SU-DHL-6 (cell line): ENCODE measurements around the gene KANK2.

ENCODE experiments used
- EZH2phosphoT487 ChIP-seq: fragments of 200-600 bp; sonication (generic), shearing (Covaris generic); conservative IDR thresholded peaks from 2 replicates; pipeline ENCODE4 v1.6.1; 2018; ENCODE audit warnings: mild to moderate bottlenecking, antibody characterized with exemption, low read length, moderate library complexity, mixed read lengths
- TF ChIP-seq, protein P1 (sequence below): fragments of 200-600 bp; sonication (generic); IDR thresholded peaks from one replicate; pipeline ENCODE4 v1.5.1; 2017; ENCODE audit warnings: antibody characterized with exemption, mild to moderate bottlenecking, low read length, moderate library complexity; ENCODE audit not compliant: insufficient read depth, poor library complexity, severe bottlenecking

DNA sequence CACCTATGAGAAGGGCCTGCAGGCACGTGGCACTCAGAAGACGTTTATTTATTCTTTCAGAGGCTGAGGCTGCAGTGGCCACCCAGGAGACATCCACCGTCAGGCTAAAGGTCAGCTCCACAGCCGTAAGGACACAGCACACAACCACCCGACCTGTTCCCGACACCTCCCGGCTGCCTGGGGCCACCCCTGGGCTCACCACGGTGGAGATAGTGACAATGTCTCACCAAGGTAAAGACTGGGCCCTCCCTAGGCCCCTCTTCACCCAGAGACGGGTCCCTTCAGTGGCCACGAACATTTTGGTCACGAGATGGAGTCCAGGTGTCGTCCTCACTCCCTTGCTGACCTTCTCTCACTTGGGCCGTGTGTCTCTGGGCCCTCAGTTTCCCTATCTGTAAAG, 74.2 kb downstream of the KANK2 start:
- TF ChIP-seq, protein P1, sequence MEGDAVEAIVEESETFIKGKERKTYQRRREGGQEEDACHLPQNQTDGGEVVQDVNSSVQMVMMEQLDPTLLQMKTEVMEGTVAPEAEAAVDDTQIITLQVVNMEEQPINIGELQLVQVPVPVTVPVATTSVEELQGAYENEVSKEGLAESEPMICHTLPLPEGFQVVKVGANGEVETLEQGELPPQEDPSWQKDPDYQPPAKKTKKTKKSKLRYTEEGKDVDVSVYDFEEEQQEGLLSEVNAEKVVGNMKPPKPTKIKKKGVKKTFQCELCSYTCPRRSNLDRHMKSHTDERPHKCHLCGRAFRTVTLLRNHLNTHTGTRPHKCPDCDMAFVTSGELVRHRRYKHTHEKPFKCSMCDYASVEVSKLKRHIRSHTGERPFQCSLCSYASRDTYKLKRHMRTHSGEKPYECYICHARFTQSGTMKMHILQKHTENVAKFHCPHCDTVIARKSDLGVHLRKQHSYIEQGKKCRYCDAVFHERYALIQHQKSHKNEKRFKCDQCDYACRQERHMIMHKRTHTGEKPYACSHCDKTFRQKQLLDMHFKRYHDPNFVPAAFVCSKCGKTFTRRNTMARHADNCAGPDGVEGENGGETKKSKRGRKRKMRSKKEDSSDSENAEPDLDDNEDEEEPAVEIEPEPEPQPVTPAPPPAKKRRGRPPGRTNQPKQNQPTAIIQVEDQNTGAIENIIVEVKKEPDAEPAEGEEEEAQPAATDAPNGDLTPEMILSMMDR, result no peak
- TF ChIP-seq EZH2phosphoT487, result no peak
